ENCODE results near the gene ASCC1. TPM values are rescaled to one million over a fixed set of nuclear protein-coding genes. Genes with fewer than 3 reads are reported as not detected.
A peak's percentile ranks its signal among the peaks of the same experiment; 100 is the strongest.
"Not testable (repeated sequence)": the region's sequence is repeated elsewhere in the genome, so short reads cannot be mapped to it uniquely, and the experiment has no call there.

Gene ASCC1
- total RNA-seq, 1 donor from 2014 or later = 34.1 TPM

GRCh38 chr10:72221278-72221677 is 5.2 kb upstream of the ASCC1 start:
- intact Hi-C loops (cut with micrococcal nuclease) = loop anchor here (5.0 kb wide), 1 partner anchor 324 kb away; no protein-coding TSS in a partner anchor
- Mint-ChIP-seq H3K36me3 (ENCODE audit: low read depth) (peaks cover 20% of the 10 kb centered on the region), H3K9me3 (no peaks in the 10 kb centered on the region), H3K27ac (no peak overlapping the region), H3K4me3 (no peak overlapping the region), H3K27me3 (no peaks in the 10 kb centered on the region), H3K4me1 (peaks cover 32% of the 10 kb centered on the region)
- DNase-seq = no peak

DNA sequence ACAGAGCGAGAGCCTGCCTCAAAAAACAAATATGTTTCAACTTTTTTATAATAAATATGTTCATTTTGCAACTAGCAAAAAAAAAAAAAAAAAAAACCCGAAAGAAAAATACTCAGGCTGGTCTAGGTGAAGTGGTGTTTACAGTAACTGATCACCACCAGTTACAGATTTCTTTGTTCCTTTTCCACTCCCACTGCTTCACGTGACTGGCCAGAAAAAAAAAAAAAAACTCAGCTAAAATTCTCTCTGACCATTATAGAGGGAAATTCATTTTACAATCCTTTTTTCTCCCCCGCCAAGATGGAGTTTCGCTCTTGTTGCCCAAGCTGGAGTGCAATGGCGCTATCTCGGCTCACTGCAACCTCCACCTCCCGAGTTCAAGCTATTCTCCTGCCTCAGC is 4.6 kb upstream of the ASCC1 start:
- H3K27me3 Mint-ChIP-seq = peaks cover 1% of the 10 kb centered on the region
- no peak overlapping the region for H3K4me3 Mint-ChIP-seq
- DNase-seq = no peak
- peaks cover 20% of the 10 kb centered on the region for H3K36me3 Mint-ChIP-seq (ENCODE audit: low read depth)
- H3K4me1 Mint-ChIP-seq = peaks cover 33% of the 10 kb centered on the region
- H3K9me3 Mint-ChIP-seq = no peaks in the 10 kb centered on the region
- H3K27ac Mint-ChIP-seq = peak overlapping the region; percentile 25
- intact Hi-C loops (cut with micrococcal nuclease) = loop anchor here (5.0 kb wide), 1 partner anchor 323 kb away; no protein-coding TSS in a partner anchor

GRCh38 chr10:72219235-72219814 is 3.2 kb upstream of the ASCC1 start:
- no peak for DNase-seq
- Mint-ChIP-seq H3K27me3 (peaks cover 1% of the 10 kb centered on the region), H3K36me3 (ENCODE audit: low read depth) (peaks cover 19% of the 10 kb centered on the region), H3K4me1 (peaks cover 42% of the 10 kb centered on the region), H3K27ac (peak overlapping the region; percentile 89), H3K4me3 (peak overlapping the region; percentile 75), H3K9me3 (no peaks in the 10 kb centered on the region)
- intact Hi-C loops (cut with micrococcal nuclease) = loop anchor here (2.0 to 5.0 kb wide), 4 partner anchors 41 to 131 kb away; partner anchors contain the start of gene SPOCK2

DNA sequence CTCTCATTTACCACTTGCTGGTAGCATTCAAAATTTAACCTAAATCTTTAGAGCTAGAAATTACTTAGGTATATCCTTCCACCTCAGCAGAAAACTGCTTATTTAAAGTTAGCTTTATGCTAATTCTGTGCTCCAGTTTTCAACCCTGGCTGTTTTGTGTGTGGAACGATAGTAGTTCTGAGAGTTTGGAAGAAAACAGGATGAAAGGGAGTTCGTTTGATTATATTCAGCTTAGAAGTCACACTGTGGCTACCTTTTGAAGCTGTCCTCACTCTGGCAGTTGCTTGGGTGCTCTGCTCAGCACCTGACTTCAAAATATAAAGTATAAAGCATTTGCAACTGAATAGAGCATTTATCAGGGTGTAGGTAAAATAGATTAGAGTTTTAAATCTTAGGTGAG is 2.6 kb upstream of the ASCC1 start:
- intact Hi-C loops (cut with micrococcal nuclease) = loop anchor here (2.0 to 5.0 kb wide), 4 partner anchors 42 to 130 kb away; partner anchors contain the start of gene SPOCK2
- Mint-ChIP-seq H3K4me1 (peaks cover 37% of the 10 kb centered on the region), H3K27me3 (peaks cover 1% of the 10 kb centered on the region)

DNA sequence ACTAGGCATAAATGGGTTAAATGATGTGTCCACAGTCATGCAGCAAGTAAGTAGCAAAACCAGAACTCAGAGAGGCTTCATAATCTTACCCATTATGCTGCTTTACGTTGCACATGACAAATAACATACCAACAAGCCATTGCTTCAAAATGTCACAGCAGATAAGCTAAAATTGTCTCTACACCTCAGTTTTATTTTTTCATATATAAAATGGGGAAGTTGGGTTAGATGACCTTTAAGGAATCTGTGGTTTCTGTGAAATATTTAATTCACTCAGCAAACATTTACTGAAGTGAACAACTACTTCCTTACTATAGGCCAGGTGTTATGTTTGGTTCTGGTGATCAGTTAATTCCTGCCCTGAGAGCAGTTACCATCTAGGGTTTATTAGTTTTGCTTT is 2.2 kb upstream of the ASCC1 start:
- Mint-ChIP-seq H3K27ac (peak overlapping the region; percentile 89), H3K4me3 (peak overlapping the region; percentile 75), H3K27me3 (peaks cover 1% of the 10 kb centered on the region), H3K4me1 (peaks cover 33% of the 10 kb centered on the region), H3K9me3 (no peaks in the 10 kb centered on the region), H3K36me3 (ENCODE audit: low read depth) (peaks cover 13% of the 10 kb centered on the region)
- intact Hi-C loops (cut with micrococcal nuclease) = loop anchor here (2.0 to 5.0 kb wide), 4 partner anchors 42 to 130 kb away; partner anchors contain the start of gene SPOCK2
- DNase-seq = no peak

More for the DNA sequence above, 2.6 kb upstream of the ASCC1 start:
- Mint-ChIP-seq H3K27ac (peak overlapping the region; percentile 89), H3K9me3 (no peaks in the 10 kb centered on the region), H3K4me3 (peak overlapping the region; percentile 75), H3K36me3 (ENCODE audit: low read depth) (peaks cover 14% of the 10 kb centered on the region)
- DNase-seq = no peak

DNA sequence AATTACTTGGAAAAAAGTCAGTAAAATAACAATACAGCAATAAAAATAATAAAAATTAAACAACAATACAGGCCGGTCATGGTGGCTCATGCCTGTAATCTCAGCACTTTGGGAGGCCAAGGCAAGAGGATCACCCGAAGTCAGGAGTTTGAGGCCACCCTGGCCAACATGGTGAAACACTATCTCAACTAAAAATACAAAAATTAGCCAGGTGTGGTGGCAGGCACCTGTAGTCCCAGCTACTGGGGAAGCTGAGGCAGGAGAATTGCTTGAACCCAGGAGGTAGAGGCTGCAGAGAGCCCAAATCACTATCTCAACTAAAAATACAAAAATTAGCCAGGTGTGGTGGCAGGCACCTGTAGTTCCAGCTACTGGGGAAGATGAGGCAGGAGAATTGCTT is 4.2 kb downstream of the ASCC1 start:
- H3K4me3 Mint-ChIP-seq; H3K27ac Mint-ChIP-seq; H3K27me3 Mint-ChIP-seq; DNase-seq; H3K9me3 Mint-ChIP-seq; intact Hi-C loops (cut with micrococcal nuclease): not testable (repeated sequence)
- Mint-ChIP-seq H3K36me3 (ENCODE audit: low read depth) (peaks cover 36% of the 10 kb centered on the region), H3K4me1 (peaks cover 26% of the 10 kb centered on the region)

- not testable (repeated sequence) for H3K27ac Mint-ChIP-seq
Measured at GRCh38 chr10:72211381-72211780, 4.7 kb downstream of the ASCC1 start.

GRCh38 chr10:72208526-72208925 is 7.5 kb downstream of the ASCC1 start:
- intact Hi-C loops (cut with micrococcal nuclease); H3K27me3 Mint-ChIP-seq; H3K9me3 Mint-ChIP-seq: not testable (repeated sequence)
- Mint-ChIP-seq H3K36me3 (ENCODE audit: low read depth) (peaks cover 39% of the 10 kb centered on the region), H3K27ac (peak overlapping the region; percentile 94), H3K4me1 (peaks cover 18% of the 10 kb centered on the region), H3K4me3 (peak overlapping the region; percentile 58)
- peak; percentile 73 for DNase-seq

More at GRCh38 chr10:72211381-72211780, 4.7 kb downstream of the ASCC1 start:
- intact Hi-C loops (cut with micrococcal nuclease); DNase-seq; H3K9me3 Mint-ChIP-seq; H3K27me3 Mint-ChIP-seq; H3K4me3 Mint-ChIP-seq: not testable (repeated sequence)
- Mint-ChIP-seq H3K4me1 (peaks cover 26% of the 10 kb centered on the region), H3K36me3 (ENCODE audit: low read depth) (peaks cover 37% of the 10 kb centered on the region)

DNA sequence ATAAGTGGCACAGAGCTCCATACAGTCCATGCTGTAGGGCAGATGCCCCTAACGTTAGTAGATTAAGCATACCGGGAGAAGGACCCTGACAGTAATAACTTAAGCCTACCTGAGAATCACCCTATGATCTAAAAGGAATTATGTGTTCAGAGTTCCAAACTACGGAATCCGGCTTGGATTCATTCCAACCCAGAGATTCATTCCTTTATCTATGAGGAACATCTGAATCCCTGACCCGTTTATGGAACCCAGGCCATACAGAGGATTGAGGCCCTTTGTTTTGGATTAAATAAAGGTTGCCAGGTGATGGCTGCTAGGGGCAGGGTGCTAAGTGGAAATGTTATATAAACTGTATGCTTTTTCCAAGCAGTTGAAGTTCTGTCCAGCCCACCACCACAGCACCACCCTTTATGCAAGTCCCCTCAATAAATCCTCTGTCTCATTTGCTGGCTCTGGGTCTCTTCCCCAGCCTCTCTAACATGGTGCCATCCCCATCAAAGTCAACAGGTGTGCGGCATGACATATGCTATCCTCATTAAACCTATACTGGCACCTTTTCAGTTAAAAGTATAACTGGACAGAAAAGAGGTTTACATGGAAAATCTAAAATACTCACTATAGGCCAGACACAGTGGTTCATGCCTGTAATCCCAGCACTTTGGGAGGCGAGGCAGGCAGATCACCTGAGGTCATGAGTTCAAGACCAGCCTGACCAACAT is 9.4 kb downstream of the ASCC1 start:
- Mint-ChIP-seq H3K36me3 (ENCODE audit: low read depth) (peaks cover 40% of the 10 kb centered on the region), H3K4me3 (no peak overlapping the region), H3K9me3 (peaks cover 3% of the 10 kb centered on the region), H3K4me1 (peaks cover 18% of the 10 kb centered on the region), H3K27me3 (no peaks in the 10 kb centered on the region), H3K27ac (peak overlapping the region; percentile 5)
- DNase-seq = no peak
- intact Hi-C loops (cut with micrococcal nuclease) = no loop called here

DNA sequence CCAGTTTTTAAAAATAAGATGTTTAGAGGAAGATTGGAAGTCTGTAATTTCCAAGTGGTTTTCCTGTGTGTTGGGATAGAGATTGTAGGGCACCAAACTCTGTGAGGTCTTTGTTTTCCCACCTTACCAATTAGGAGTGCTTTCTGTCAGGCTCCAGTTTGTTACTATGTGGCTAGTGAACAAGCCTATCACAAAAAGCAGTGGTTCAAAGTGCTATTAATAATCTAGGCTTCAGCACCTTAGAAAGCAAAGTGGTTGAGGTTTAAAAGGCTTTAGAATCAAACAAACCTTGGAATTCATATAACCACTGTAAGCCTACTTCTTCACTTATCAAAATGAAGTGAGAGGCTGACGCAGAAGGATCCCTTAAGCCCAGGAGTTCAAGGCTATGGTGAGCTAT is 11.4 kb downstream of the ASCC1 start:
- no peak overlapping the region for H3K27ac Mint-ChIP-seq
- H3K4me1 Mint-ChIP-seq = peaks cover 13% of the 10 kb centered on the region
- no peak overlapping the region for H3K4me3 Mint-ChIP-seq
- H3K36me3 Mint-ChIP-seq (ENCODE audit: low read depth) = peaks cover 34% of the 10 kb centered on the region
- no peak for DNase-seq
- H3K27me3 Mint-ChIP-seq = no peaks in the 10 kb centered on the region
- H3K9me3 Mint-ChIP-seq = peaks cover 3% of the 10 kb centered on the region
- intact Hi-C loops (cut with micrococcal nuclease) = no loop called here

DNA sequence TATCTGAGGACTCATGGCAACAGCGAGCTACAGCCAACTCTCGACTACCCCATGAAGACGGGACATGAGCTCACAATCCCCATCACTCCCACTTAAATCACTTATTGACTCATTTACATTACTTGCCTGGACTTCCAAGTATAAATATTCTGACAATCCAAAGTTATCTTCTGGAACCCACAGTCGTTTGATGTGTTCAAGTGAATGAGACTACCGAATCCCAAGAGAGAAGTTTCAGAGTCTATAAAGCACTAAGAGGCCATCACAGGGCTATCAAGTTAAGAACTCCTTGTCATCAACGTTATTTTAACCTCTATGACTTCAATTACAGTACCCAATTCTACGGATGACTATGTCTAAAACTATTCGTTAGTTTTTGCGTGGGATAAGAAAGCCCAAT is 11.8 kb downstream of the ASCC1 start:
- DNase-seq = no peak
- intact Hi-C loops (cut with micrococcal nuclease) = no loop called here
- Mint-ChIP-seq H3K27ac (no peak overlapping the region), H3K27me3 (no peaks in the 10 kb centered on the region), H3K36me3 (ENCODE audit: low read depth) (peaks cover 36% of the 10 kb centered on the region), H3K4me1 (peaks cover 13% of the 10 kb centered on the region), H3K4me3 (no peak overlapping the region), H3K9me3 (peaks cover 3% of the 10 kb centered on the region)

GRCh38 chr10:72201293-72201692 is 14.8 kb downstream of the ASCC1 start:
- Mint-ChIP-seq H3K27me3 (no peaks in the 10 kb centered on the region), H3K36me3 (ENCODE audit: low read depth) (peaks cover 30% of the 10 kb centered on the region), H3K27ac (no peak overlapping the region), H3K4me1 (peaks cover 3% of the 10 kb centered on the region), H3K4me3 (no peak overlapping the region), H3K9me3 (no peaks in the 10 kb centered on the region)
- no peak for DNase-seq
- intact Hi-C loops (cut with micrococcal nuclease) = no loop called here

DNA sequence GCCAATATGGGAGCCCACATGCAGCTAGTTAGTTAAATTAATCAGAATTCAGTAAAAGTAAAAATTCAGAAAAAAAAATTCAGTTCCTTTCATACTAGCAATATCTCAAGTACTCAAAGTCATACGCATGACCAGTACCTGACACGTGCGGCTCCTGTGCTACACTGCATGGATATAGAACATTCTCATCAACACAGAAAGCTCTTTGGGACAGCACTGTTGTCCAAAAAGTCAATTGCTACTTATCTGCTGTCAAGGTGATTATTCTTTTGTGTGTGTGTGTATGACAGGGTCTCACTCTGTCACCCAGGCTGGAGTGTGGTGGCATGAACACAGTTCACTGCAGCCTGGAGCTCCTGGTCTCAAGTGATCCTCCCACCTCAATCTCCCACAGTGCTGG is 15.2 kb downstream of the ASCC1 start:
- H3K27me3 Mint-ChIP-seq = no peaks in the 10 kb centered on the region
- no peak overlapping the region for H3K4me3 Mint-ChIP-seq
- intact Hi-C loops (cut with micrococcal nuclease) = no loop called here
- H3K36me3 Mint-ChIP-seq (ENCODE audit: low read depth) = peaks cover 32% of the 10 kb centered on the region
- no peak for DNase-seq
- no peak overlapping the region for H3K27ac Mint-ChIP-seq
- peaks cover 3% of the 10 kb centered on the region for H3K4me1 Mint-ChIP-seq
- no peaks in the 10 kb centered on the region for H3K9me3 Mint-ChIP-seq

- Mint-ChIP-seq H3K4me3 (no peak overlapping the region), H3K9me3 (no peaks in the 10 kb centered on the region), H3K36me3 (ENCODE audit: low read depth) (peaks cover 29% of the 10 kb centered on the region), H3K27me3 (no peaks in the 10 kb centered on the region), H3K4me1 (peaks cover 2% of the 10 kb centered on the region), H3K27ac (no peak overlapping the region)
- DNase-seq = no peak
- intact Hi-C loops (cut with micrococcal nuclease) = no loop called here
Measured at GRCh38 chr10:72194949-72195348, 21.1 kb downstream of the ASCC1 start.

All from activated CD4-positive, alpha-beta T cell treated with anti-CD3 and anti-CD28 coated beads, Interleukin-2, amount 10 ng/mL, durations not matched to agents 24 days and 14 days (primary cell).